GM18870 (cell line): ENCODE results near the gene ZNF91.
"Not testable (repeated sequence)": the region's sequence is repeated elsewhere in the genome, so short reads cannot be mapped to it uniquely, and the experiment has no call there.

Experiments
- ATAC-seq: cut with Tn5 transposase; IDR thresholded peaks from one replicate; pipeline ENCODE4 v1.9.1; 2021; ENCODE audit warnings: moderate library complexity; ENCODE audit not compliant: unreplicated experiment

ZNF91 gene

GRCh38 chr19:23395041-23395721 is at the start of gene ZNF91:
TSS of gene ZNF91 (minus strand) at chr19:23395471. CDS start at chr19:23395354, 117 bp downstream.
- ATAC-seq, result peak; percentile 99

- no peak for ATAC-seq
Measured at GRCh38 chr19:23440791-23441190, 45.5 kb upstream of the ZNF91 start.

- no peak for ATAC-seq
Measured at GRCh38 chr19:23440207-23440606, 44.9 kb upstream of the ZNF91 start.

- no peak for ATAC-seq
Measured at GRCh38 chr19:23439623-23440022, 44.4 kb upstream of the ZNF91 start.

- no peak for ATAC-seq
Measured at GRCh38 chr19:23437901-23438300, 42.6 kb upstream of the ZNF91 start.

- no peak for ATAC-seq
Measured at GRCh38 chr19:23436944-23437343, 41.7 kb upstream of the ZNF91 start.

- ATAC-seq, result no peak
Measured at GRCh38 chr19:23436318-23436717, 41.0 kb upstream of the ZNF91 start.

GRCh38 chr19:23420824-23421223 is 25.6 kb upstream of the ZNF91 start:
- ATAC-seq, result no peak

GRCh38 chr19:23419261-23419660 is 24.0 kb upstream of the ZNF91 start:
- ATAC-seq, result not testable (repeated sequence)

GRCh38 chr19:23415561-23416191 is 20.4 kb upstream of the ZNF91 start:
- no peak for ATAC-seq

GRCh38 chr19:23415034-23415433 is 19.8 kb upstream of the ZNF91 start:
- ATAC-seq, result no peak

GRCh38 chr19:23410155-23410554 is 14.9 kb upstream of the ZNF91 start:
- no peak for ATAC-seq

- ATAC-seq, result no peak
Measured at GRCh38 chr19:23409392-23410048, 14.2 kb upstream of the ZNF91 start.

- no peak for ATAC-seq
Measured at GRCh38 chr19:23407616-23408133, 12.4 kb upstream of the ZNF91 start.

GRCh38 chr19:23406721-23407120 is 11.4 kb upstream of the ZNF91 start:
- no peak for ATAC-seq

GRCh38 chr19:23406091-23406490 is 10.8 kb upstream of the ZNF91 start:
- ATAC-seq, result no peak

GRCh38 chr19:23404676-23405075 is 9.4 kb upstream of the ZNF91 start:
- ATAC-seq, result no peak

- no peak for ATAC-seq
Measured at GRCh38 chr19:23403581-23404324, 8.5 kb upstream of the ZNF91 start.

GRCh38 chr19:23403052-23403451 is 7.8 kb upstream of the ZNF91 start:
- ATAC-seq, result no peak

- no peak for ATAC-seq
Measured at GRCh38 chr19:23402388-23402787, 7.1 kb upstream of the ZNF91 start.

- no peak for ATAC-seq
Measured at GRCh38 chr19:23401086-23401610, 5.9 kb upstream of the ZNF91 start.
